ENCODE measurements around the gene HECTD2.
"Not testable (repeated sequence)": the region's sequence is repeated elsewhere in the genome, so short reads cannot be mapped to it uniquely, and the experiment has no call there.

HECTD2 gene

DNA sequence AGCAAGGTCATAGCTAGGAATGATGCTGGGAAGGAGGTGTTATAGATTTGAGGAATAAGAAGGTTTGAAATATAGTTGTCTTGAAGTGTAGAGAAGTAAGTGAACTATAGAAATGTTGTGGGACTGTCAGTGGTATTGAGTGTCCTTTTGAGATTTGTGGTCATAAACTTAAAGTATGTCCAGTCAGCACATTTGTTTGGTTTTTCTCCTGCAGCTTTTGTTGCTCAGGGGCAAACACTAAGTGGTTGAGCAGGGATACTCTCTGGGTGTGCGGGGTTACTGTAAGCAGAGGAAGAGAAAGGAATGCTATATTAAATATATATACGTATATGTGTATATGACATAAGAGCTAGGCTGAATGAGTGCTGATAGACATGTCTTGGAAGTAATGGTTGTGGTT, 67.1 kb downstream of the HECTD2 start:
- no peak for DNase-seq

DNA sequence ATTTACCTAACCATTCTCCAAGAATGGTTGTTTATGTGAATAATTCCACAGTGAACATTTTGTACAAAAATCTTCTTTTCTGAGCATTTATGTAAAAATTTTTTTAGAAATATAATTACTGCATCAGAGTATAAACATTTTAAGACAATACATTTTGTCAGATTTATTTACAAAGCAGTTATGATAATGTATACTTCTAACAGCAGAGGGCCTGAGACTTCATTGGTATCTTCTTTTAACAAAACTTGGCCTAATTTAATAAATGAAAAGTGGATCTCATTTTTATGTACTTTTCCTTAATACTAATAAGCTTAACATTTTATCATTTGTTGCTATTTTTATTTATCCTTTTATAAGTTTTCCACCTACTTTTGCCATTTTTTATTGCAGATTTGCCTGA, 69.4 kb downstream of the HECTD2 start:
- DNase-seq = no peak

DNA sequence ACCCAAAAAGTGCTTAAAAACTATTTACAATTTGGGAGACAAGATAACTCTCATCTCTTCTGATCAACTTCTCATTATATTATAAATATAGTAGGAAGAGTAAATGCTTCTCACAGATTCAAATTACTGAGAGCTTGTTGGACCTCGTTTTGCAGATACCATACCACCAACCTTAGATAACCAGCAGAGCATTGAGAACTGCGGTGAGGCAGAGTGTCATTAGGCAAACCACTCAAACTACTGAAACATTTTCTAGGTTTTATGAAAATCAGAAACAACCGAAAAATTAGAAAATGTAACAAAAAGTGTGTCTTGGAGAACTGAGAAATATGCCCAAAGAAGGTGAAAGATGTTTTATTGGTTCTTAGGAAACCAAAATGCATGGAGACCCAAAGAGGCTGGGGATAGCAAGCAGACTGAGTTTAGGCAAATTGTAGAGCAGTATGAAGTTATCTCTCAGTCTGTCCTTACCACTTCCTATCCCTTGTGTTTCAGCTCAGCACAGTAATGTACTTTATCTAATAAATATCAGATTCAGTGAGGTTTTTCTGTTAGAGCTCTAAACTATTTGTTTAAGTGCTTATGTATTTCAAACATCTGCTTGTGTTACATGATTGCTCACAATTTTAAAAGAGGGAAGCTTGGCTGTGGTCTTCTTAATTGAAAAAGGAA, 77.9 kb downstream of the HECTD2 start:
- no peak for DNase-seq

DNA sequence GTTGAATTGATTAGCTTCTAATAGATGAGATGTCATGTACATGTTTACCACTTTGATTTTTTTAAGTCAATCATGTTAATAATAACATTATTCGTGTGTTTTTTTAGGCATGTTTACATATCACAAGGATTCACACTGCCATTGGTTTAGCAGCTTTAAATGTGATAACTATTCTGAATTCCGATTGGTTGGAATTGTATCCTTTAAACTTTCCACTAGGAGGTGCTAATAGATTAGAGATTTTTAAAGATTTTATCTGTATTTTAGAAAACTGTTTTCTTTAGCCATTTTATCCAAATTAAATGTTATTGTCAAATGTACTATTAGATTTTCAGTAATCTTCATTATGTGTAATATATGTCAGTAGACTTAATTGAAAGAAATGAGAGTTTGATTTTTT, 83.2 kb downstream of the HECTD2 start:
- DNase-seq = no peak

DNA sequence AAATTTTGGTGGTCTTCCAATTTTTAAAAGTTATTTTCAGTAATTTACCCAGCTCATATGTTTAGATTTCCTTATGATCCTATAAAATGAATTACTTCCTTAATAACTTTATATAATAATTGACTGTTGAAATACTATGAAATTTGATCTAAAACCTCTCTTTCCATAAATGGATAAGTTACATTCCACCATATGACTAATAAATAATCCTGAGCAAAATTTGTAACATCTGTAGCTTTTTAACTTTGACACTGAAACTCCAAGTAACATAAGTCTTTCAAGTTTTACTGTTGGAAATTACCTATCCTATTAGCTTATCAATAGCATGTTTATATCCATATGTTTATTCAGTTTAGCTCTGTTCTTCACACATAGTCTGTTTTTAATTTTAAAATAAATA, 85.3 kb downstream of the HECTD2 start:
- no peak for DNase-seq

DNA sequence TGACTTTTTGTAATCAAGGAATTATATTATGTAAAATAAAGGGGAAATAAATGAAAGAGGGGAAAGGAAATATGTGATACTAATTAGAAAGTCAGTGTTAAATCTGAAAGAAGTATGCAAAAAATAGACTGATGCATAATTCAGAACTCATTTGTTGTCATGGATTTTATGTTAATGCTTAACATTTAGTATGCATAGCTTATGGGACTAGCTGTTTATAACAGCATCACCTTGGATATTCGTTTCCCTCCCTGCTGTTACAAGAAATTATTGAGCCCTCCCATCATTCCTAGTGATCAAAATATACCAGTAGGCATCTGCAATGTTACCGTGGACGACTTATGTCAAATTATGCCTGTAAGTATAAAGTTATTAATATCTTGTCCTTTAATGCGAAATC, 85.9 kb downstream of the HECTD2 start:
- DNase-seq = no peak

DNA sequence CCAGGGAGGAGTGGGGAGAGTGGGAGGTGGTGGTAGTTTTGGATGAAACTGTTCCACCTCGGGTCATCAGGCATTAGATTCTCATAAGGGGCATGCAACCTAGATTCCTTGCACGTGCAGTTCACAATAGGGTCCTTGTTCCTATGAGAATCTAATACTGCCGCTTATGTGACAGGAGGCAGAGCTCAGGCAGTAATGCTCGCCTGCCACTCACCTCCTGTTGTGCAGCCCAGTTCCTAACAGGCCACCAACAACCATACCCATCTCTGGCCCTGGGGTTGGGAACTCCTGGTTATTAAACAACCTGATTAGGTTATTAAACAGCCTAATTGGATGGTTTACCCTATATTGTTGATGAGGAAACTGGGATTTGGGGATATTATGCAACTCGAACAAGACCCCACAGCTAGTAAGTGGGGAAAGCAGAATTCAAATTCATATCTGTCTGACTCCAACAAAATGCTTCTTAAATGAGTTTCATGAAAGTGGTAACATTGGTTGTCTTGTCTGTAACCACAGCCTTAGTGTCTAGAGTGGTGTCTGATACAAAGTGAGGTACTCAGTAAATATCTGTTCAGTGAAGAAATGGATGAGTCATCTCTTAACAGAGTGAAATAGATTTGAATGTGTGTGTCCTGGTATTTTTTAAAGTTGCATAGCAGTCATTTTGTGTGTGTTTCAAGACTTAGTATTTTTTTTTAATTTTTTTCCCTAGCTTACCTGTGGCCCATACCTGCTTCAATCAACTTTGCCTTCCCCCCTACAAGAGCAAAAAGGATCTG, 101.6 kb downstream of the HECTD2 start:
- no peak for DNase-seq

DNA sequence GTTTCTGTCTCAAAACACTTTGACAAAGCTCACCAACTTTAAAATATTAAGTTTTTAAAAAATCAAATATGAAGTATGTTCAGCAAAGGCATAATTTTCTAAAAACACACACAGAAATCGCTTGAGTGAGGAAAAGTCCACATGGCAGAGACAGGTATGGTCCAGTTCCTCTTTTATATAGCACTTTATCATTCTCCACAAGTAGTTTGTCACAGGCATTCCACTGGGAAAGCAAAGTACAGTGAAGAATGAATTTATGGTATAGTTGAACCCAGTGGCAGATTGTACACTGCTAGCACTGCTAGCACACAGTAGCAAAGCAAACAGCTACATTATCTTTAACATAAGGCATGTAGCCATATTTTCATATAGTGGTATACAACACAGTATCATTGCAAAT, 102.3 kb downstream of the HECTD2 start:
- no peak for DNase-seq

DNA sequence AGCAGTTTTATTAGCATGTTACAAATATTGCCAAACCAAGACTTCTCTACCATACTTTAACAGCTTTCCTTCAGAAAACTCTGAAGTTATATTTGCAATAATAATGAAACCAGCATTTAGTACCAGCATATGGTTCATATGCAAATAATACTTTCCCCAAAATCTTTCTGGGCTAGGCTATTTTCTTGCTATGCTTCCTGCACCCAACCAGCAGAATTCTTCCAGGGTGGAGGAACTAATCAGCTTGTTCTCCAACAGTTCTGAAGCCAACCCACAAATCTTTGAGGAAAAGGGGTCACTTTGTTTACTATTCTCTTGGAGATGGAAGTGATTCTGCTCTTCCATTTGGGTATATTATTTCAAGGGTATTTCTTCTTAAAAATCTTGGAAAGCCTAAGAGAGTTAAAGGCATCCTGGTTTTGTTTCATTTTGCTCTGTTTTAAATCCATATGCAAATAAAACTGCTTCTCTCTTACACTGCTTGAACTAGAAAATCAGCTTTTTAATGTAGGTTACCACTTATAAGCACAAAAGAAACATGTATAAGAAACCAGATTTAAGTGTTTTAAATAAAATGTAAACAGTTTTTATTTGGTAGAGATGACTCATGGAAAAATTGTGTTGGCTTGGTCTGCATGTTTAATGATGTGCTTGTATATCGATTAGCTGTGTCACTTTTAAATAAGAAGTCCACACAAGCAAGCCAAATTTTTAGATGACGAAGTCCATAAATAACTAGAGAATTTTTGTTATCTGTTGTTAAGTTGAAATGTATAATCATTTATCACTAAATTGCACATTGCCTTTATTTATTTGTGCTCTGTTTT, 103.7 kb downstream of the HECTD2 start:
- no peak for DNase-seq

DNA sequence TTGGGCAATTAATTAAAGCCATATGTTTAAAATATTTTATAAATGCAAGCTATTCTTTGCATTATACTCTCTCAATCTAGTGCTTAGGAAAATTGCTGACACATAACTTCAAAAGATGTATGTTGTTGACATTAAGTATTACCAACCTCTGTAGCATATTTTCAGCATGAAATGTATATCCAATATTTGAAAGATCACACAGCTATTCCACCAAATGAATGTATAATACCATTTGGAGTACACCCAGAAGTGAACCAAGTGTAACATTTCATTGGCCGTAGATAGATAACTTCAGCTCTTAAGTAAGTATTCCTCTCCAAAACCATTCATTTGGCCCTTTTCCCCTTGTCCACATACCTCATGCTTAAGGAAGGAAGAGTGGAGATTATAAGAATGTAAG, 104.6 kb downstream of the HECTD2 start:
- no peak for DNase-seq

DNA sequence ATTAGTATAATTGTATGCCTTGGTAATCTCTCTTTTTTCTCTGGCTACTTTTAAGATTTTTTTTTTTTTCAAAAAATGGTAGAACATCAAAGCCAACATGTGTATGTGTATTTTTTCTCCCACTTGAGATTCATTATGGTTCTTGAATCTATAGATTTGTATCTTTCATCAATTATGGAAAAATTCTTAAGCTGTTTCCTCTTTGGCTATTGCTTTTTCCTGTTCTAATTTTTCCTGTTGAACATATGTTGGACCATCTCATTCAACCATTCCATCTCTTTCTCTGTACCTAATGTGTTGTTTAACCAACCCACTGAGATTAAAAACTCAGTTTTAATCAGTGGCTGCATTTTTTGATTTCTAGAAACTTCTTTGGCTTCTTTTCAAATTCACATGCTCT, 107.2 kb downstream of the HECTD2 start:
- no peak for DNase-seq

DNA sequence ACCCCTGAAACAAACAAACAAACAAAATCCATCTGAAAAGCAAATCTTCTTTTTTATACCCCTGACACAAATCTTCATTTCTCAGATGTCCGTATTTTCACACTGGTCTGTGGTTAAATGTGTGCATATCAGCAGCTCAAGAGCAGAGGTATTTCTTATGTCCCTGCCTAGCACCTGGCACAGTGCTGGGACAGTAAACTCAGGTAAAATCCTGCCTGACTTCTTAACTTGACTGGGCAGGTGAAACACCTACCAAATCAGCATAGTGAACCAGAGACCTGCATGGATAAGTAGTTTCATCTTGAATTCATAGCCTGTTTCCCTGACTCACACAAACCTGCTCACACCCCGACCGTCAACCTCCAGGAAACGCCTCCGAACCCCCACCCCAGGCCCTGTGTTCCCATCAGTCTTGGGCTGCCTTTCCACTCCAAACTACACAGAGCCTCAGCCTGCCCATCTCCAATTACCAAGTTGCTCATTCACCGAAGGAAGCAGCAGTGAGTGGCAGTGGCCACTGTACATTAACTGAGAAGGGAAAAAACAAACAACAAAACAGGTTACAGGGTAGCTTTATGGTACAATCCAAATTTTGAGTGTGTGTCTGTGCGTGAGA, 109.9 kb downstream of the HECTD2 start:
- no peak for DNase-seq

DNA sequence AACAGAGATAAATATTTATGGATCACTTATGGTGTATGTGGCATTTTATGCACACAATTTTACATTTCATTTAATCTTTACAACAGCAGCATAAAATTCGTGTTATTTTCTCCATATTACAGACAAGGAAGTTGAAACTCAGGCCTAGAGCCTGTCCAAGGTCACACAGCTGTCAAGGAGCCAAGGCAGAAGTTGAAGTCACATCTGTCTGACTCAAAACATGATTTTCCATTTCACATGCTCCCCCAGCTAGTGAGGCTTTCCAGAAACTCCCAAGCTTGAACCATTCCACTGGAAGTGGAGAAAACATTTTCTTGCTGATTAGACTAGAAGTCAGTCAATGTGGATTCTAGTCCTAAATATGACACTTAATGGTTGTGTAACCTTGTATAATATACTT, 110.5 kb downstream of the HECTD2 start:
- DNase-seq = no peak

DNA sequence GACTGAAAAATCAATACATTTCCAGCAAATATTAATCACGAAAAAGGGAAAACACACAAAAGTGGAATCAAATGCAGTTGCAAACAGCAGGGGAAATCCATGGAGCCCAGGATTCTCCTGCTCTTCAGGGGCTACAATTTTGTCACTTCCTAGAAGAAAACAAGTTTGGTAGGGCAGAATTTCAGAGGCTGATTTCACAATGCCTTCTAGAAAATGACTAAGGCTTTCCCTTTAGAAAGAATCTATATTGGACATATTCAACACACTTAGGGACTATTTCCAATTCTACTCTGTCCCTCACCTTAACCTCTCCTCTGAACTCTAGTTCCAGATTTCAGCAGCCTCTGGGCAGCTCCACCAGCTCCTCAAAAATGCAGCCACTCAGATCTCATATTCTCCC, 111.3 kb downstream of the HECTD2 start:
- DNase-seq = no peak

DNA sequence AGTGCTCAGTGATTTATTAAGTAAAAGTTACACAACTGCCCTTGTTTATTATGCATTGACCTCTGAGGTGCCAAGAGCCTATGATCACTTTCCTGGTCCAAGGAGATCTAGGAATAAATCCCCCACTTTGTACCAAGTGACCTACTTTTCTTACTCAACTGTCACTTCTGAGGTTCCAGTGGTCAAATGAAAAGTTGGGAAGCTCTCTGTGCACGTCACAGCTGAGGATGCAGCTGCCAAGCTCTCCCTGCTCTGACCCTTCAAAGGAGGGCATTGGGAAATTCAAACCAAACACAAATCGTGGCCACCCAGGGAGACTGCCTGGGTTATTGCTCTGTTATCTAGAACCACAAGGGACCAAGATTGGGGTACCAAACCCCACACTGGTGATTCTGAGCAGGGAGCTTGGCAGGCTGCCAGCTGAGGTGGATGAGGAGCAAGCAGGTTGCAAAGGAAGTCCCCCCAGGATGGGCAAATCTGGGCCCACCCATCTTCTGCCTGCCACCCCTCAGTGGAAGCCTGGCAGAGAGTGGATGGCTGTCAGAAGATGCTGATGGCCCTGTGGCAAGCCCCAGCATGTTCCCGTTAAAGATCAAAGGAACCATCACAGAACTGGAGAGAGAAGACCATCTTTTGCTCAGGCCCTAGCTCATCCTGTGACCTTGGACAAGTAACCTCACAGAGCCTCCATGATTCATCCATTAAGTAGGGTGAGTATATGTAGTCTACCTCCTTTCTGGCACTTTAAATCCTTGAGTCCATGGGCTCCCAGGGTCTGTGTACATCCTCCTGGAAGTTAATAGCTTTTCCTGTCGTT, 116.0 kb downstream of the HECTD2 start:
- no peak for DNase-seq

DNA sequence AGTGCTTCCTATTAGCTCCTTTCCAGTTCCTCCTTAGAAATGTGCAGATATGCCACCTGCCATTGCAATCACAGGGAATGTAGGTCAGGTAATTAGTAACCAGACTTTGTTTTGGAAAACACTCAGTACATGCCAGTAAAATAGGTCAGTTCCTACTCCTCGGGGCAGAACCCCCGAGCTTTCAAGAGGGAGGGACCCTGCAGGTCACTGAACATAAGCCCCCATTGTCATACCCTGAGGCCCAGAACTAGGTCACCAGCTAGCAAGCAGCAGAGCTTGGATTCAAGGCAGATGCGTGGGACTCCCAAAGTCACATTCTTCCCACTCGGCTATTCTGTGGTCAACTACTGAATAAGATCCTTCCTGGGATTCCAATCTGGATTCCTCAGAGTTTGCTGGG, 117.9 kb downstream of the HECTD2 start:
- no peak for DNase-seq

DNA sequence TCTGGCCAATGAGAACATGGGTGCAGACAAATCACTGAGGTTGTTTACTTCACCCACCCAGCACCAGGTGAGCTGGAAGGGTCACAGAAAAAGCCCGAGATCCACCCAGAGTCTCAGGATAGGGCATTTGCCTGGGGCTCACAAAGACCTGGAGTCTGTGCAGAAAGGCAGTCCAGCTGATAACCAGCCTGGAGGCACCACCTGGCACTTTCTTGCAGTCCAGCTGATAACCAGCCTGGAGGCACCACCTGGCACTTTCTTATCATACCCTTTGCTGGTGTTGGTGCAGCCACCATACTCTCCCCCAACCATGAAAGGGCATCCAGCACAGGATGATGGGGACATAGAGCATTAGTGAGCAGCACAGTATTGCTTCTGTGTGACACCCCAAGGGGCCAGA, 118.6 kb downstream of the HECTD2 start:
- DNase-seq = no peak

DNA sequence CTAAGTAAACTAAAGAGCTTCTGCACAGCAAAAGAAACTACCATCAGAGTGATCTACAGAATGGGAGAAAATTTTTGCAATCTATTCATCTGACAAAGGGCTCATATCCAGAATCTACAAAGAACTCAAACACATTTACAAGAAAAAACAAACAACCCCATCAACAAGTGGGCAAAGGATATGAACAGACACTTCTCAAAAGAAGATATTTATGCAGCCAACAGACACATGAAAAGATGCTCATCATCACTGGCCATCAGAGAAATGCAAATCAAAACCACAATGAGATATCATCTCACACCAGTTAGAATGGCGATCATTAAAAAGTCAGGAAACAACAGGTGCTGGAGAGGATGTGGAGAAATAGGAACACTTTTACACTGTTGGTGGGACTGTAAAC, 124.6 kb downstream of the HECTD2 start:
- DNase-seq = not testable (repeated sequence)

DNA sequence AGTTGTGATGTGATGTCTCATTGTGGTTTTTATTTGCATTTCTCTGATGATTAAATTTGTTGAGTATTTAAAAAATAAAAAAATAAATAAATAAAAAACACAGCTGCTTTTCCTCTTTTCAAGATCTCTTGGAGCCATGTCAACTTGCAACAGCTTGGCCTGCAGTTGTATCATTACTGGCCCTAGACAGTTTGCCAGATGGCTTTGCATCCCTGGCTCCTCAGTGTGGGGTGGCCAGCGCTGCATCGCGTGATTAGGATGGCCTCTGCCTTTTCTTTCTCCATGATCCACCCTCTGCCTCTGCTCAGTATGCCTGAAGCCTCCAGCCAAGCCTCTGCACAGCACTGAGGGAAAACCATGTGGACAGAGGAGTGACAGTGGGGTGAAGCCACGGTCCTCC, 126.0 kb downstream of the HECTD2 start:
- DNase-seq = no peak

DNA sequence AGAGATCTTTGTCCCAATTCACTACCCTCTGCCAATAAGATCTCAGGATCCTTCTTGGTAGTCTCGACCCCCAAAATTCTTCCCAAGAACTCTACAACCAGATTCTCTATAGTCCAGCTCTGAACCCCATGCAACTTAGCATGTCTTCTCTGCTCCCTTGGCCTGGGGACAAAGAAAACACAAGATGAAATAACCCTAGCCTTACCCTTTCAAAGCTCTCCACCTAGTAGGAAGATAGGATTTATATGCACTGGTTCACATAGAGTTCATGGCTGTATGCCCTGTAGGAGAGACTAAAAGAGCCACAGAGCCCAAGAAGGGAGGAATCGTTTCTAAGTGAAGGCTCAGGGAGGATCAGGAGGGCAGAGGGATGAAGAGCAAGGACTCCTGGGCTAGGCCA, 126.6 kb downstream of the HECTD2 start:
- no peak for DNase-seq

DNA sequence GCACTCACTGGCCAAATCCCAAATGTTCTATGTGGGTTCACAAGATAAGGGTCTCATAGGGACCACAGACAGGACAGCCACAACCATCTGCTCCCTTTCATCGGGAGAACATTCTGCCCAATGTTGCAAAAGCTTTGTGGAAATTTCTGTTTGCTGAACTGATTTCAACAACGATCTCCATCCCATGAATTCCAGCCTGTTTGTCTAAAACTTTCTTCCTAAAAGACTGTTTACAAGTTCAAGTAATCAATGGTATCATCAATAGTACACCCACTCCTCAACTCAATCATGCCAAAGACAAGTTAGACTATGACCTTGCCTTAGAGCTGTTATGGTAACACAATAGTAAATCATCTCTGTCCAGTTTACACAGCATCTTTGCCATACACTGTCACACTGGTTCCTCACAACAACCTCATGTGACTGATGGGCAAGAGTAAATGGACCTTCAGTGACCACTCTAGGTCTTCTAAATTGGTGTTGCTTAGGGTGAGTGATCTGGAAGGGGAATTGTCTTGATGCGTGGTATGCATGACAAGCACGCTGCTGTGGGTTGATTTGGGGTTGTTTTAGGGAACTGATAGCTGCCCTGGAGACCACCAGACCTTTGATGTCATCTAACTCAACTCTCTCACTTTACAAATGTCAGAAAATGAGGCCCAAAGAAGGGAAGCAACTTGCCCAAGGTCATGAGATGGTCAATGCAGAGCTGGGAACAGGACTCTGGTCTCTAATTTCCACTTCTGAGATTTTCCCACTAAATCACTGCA, 127.7 kb downstream of the HECTD2 start:
- no peak for DNase-seq

DNA sequence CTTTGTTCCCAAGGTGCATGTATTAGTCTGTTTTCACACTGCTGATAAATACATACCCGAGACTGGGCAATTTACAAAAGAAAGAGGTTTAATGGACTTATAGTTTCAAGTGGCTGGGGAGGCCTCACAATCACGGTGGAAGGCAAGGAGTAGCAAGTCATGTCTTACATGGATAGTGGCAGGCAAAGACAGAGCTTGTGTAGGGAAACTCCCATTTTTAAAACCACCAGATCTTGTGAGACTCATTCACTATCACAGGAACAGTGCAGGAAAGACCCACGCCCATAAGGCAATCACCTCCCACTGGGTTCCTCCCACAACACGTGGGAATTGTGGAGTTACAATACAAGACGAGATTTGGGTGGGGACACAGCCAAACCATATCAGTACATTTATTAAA, 129.8 kb downstream of the HECTD2 start:
- DNase-seq = no peak

All from stimulated activated CD4-positive, alpha-beta T cell treated with anti-CD3 and anti-CD28 coated beads, Interleukin-4, amount 100 ng/mL, for 1 hour (primary cell).